ENCODE measurements around the gene SRD5A1.

- no peak for TF ChIP-seq POLR2A (IDR thresholded peaks at IDR 0.05; ENCODE audit: low read depth, low read length)
- no peak for TF ChIP-seq TAF1 (IDR thresholded peaks at IDR 0.05; ENCODE audit: low read depth, low read length)
Observed at GRCh38 chr5:6720561-6720921, 87.3 kb downstream of the SRD5A1 start.

All from GM12891 (cell line).